Type B pancreatic cell (in vitro differentiated cells): ENCODE data around the gene STX8. TPM values are rescaled to one million over a fixed set of nuclear protein-coding genes. Genes with fewer than 3 reads are reported as not detected.

Experiments used
- DNase-seq: peaks from one replicate; pipeline ENCODE4 v3.0.0; 2021; ENCODE audit warnings: mixed read lengths; ENCODE audit not compliant: unreplicated experiment; ENCODE audit errors: extremely low spot score
- H3K27ac Mint-ChIP-seq: 2 replicates; pipeline ENCODE4 v1.8.0; 2021; ENCODE audit warnings: mild to moderate bottlenecking, mixed read lengths
- H3K27me3 Mint-ChIP-seq: 2 replicates; pipeline ENCODE4 v1.8.0; 2021; ENCODE audit warnings: mixed read lengths
- H3K36me3 Mint-ChIP-seq: 2 replicates; pipeline ENCODE4 v1.8.0; 2021; ENCODE audit warnings: mixed read lengths
- H3K4me1 Mint-ChIP-seq: one replicate; pipeline ENCODE4 v1.8.0; 2021; ENCODE audit warnings: mixed read lengths; ENCODE audit not compliant: unreplicated experiment
- H3K4me3 Mint-ChIP-seq: 2 replicates; pipeline ENCODE4 v1.8.0; 2021; ENCODE audit warnings: mild to moderate bottlenecking, mixed read lengths
- H3K9me3 Mint-ChIP-seq: 2 replicates; pipeline ENCODE4 v1.8.0; 2021; ENCODE audit warnings: mixed read lengths
- total RNA-seq: library from RNA; stranded (reverse); gene quantifications from 2 replicates; pipeline ENCODE4 v1.2.1, GENCODE V29; 2021; ENCODE audit warnings: low replicate concordance
- TF ChIP-seq, protein P1 (sequence below): fragments of 200-600 bp; sonication (generic); conservative IDR thresholded peaks from 2 replicates; pipeline ENCODE4 v1.5.0; 2021; ENCODE audit warnings: antibody characterized with exemption, mild to moderate bottlenecking

STX8 gene
- total RNA-seq, 1 donor from 2014 or later = 59.3 TPM

DNA sequence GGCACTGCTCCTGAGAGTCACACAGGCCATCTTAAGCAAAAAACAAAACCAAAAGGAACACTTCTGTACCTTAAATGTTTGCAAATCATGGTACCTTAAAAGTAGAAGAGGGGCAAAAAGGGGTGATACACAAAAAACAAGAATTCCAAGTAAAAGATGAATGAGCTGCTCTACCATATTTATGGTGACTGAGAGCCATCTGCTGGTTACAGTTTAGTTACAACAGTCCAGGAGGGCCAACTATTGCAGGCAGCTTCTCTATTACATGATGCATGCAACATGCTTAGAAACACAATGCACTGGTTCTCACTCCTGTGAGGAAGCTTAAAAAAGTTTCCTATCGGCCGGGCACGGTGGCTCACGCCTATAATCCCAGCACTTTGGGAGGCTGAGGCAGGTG, 53.5 kb downstream of the STX8 start:
- no peak overlapping the region for H3K4me3 Mint-ChIP-seq
- TF ChIP-seq, protein P1, sequence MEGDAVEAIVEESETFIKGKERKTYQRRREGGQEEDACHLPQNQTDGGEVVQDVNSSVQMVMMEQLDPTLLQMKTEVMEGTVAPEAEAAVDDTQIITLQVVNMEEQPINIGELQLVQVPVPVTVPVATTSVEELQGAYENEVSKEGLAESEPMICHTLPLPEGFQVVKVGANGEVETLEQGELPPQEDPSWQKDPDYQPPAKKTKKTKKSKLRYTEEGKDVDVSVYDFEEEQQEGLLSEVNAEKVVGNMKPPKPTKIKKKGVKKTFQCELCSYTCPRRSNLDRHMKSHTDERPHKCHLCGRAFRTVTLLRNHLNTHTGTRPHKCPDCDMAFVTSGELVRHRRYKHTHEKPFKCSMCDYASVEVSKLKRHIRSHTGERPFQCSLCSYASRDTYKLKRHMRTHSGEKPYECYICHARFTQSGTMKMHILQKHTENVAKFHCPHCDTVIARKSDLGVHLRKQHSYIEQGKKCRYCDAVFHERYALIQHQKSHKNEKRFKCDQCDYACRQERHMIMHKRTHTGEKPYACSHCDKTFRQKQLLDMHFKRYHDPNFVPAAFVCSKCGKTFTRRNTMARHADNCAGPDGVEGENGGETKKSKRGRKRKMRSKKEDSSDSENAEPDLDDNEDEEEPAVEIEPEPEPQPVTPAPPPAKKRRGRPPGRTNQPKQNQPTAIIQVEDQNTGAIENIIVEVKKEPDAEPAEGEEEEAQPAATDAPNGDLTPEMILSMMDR = peak; percentile 82
- no peak for DNase-seq
- H3K27ac Mint-ChIP-seq = no peak overlapping the region
- peaks cover 24% of the 10 kb centered on the region for H3K4me1 Mint-ChIP-seq
- no peaks in the 10 kb centered on the region for H3K27me3 Mint-ChIP-seq
- peaks cover 3% of the 10 kb centered on the region for H3K36me3 Mint-ChIP-seq
- no peaks in the 10 kb centered on the region for H3K9me3 Mint-ChIP-seq

DNA sequence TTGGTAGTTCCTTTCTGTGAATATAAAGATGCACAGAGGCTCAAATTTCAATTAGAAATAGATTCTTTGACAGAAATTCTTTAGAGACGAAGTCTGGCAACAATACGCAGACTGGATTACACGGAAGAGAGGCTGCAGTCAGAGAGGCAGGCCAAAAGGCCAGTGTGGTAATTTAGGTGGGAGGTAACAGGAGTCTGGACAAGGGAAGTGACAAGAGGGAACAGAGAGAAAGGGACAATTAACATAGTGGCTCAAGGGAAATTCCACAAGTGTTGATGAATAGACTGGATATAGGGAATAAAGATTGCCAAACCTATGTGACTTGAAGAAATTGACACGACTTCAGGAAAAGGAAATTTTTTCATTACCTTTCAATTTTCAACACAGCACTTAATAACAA, 54.6 kb downstream of the STX8 start:
- no peak overlapping the region for H3K27ac Mint-ChIP-seq
- H3K9me3 Mint-ChIP-seq = no peaks in the 10 kb centered on the region
- no peak for DNase-seq
- no peak overlapping the region for H3K4me3 Mint-ChIP-seq
- peaks cover 24% of the 10 kb centered on the region for H3K4me1 Mint-ChIP-seq
- peaks cover under 1% of the 10 kb centered on the region for H3K36me3 Mint-ChIP-seq
- TF ChIP-seq, protein P1 = no peak
- H3K27me3 Mint-ChIP-seq = no peaks in the 10 kb centered on the region

DNA sequence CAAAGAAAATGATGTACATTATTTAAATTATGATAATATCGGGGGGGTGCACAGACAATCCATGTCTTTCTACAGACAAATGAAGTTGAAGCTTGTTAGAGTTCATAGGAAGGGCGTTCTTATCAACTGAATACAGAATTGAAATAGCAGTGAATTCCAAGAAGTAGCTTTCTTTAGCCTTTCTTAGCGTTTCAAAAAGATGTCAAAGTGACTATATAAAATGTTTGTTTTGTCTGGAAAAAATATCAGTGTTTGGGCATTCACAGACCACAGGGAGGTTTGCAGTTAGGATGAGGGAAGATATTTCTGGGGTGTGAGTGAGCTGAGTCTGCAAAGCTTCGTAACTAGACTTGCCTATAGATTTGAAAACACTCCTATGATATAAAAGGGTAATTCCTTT, 55.0 kb downstream of the STX8 start:
- Mint-ChIP-seq H3K27me3 (no peaks in the 10 kb centered on the region), H3K36me3 (no peaks in the 10 kb centered on the region), H3K4me3 (no peak overlapping the region), H3K27ac (no peak overlapping the region), H3K9me3 (no peaks in the 10 kb centered on the region), H3K4me1 (peaks cover 24% of the 10 kb centered on the region)
- DNase-seq = no peak
- TF ChIP-seq, protein P1 = no peak

DNA sequence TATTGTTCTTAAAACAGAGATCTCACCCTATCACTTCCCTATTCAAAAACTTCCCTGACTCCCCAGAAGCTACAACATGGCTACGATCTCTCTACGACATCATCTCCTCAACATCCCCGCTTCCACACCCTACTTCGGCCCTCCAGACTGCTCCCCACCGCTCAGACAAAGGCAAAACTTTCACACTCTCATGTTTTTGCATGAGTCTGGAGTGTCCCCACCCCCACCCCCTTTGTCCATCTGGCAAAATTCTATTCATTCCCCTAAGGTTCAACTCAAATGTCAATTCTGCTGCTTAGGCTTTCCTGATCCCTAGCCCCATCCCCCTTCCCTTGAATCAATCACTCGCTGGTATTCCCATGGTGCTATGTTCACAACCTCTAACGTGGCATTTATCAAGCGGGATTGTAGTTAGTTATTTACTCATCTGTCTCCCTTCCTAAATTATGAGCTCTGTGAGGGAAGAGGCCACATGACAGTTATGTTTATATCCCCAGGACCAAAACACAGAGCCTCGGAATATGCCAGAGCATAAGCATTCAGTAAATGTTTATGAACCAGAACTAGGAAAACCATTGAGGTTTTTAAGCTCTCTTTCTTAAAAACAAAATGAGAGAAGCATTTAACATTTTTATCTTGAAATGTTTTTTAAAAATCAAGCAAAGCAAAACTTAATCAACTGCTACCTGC, 55.9 kb downstream of the STX8 start:
- Mint-ChIP-seq H3K27ac (no peak overlapping the region), H3K4me1 (peaks cover 24% of the 10 kb centered on the region), H3K36me3 (no peaks in the 10 kb centered on the region), H3K9me3 (no peaks in the 10 kb centered on the region), H3K27me3 (no peaks in the 10 kb centered on the region), H3K4me3 (no peak overlapping the region)
- DNase-seq = no peak
- TF ChIP-seq, protein P1 = no peak

DNA sequence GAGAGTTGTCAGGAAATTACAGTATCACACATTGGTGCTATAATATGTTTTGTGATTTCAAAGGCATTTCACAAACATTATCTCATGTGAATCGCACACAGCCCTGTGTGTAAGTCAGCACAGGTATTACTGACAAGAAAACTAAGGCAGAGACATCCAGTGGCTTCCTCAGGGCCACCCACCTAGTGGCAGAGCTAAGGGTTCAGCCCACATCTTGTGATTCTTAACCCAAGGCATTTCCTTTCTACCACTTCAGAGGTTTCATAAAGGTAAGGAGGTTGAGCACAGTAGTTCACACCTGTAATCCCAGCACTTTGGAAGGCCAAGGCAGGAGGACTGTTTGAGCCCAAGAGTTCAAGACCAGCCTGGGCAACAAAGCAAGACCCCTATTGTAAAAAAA, 58.2 kb downstream of the STX8 start:
- DNase-seq = no peak
- Mint-ChIP-seq H3K4me3 (no peak overlapping the region), H3K27me3 (no peaks in the 10 kb centered on the region), H3K27ac (no peak overlapping the region), H3K36me3 (no peaks in the 10 kb centered on the region), H3K4me1 (peaks cover 24% of the 10 kb centered on the region), H3K9me3 (no peaks in the 10 kb centered on the region)
- TF ChIP-seq, protein P1 = no peak

DNA sequence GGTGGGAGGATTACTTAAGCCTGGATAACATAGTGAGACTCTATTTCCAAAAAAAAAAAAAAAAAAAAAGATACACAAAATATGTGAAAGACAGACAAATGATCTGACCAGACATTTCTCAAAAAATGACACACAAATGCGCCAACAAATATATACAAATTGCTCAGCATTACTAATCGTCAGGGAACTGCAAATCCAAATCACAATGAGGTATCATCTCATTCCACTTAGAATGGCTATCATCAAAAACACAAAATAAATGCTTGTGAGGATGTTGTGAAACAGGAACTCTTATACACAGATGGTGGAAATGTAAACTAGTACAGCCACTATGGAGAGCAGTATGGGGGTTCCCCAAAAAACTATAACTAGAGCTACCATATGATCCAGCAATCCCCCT, 62.4 kb downstream of the STX8 start:
- Mint-ChIP-seq H3K36me3 (peaks cover 4% of the 10 kb centered on the region), H3K27ac (no peak overlapping the region), H3K4me1 (no peaks in the 10 kb centered on the region), H3K9me3 (peaks cover 7% of the 10 kb centered on the region), H3K27me3 (no peaks in the 10 kb centered on the region), H3K4me3 (no peak overlapping the region)
- TF ChIP-seq, protein P1 = no peak
- no peak for DNase-seq
